ENCODE data around the gene CACNG6. TPM values are rescaled to one million over a fixed set of nuclear protein-coding genes. Genes with fewer than 3 reads are reported as not detected.

Gene CACNG6
- total and polyA plus RNA-seq, 2 of the 13 experiments (the other 11 are each of a cell fraction or from before 2014, with no cell fraction given): not detected

- TF ChIP-seq MAF1 (CRISPR knock-in tag; IDR thresholded peaks at IDR 0.05; ENCODE audit: borderline replicate concordance): no peak
- no peak for TF ChIP-seq ZBTB43 (CRISPR knock-in tag; conservative IDR thresholded peaks at IDR 0.05)
- no peak for TF ChIP-seq ZMYM3 (CRISPR knock-in tag; IDR thresholded peaks at IDR 0.05)
- TF ChIP-seq ZNF451 (CRISPR knock-in tag; IDR thresholded peaks at IDR 0.05): no peak
- no peak for TF ChIP-seq MAFK (conservative IDR thresholded peaks at IDR 0.05 in 1 of 2, IDR thresholded peaks at IDR 0.05 in 1 of 2; ENCODE audit: low read length in 2 of 2)
- no peak for TF ChIP-seq ZNF142 (CRISPR knock-in tag; IDR thresholded peaks at IDR 0.05)
- TF ChIP-seq ZNF777 (CRISPR knock-in tag; IDR thresholded peaks at IDR 0.05): no peak
- TF ChIP-seq THYN1 (CRISPR knock-in tag; IDR thresholded peaks at IDR 0.05; ENCODE audit: borderline replicate concordance, low read depth): no peak
Measured at GRCh38 chr19:54001496-54001895, 10.1 kb downstream of the CACNG6 start (continued).

All from HepG2 (cell line).